ENCODE results near the gene SNRPA1.

SNRPA1 gene

GRCh38 chr15:101233651-101234280 lies 61.3 kb downstream of the SNRPA1 start:
- DNase-seq (ENCODE audit: low read depth), result no peak
- no peak for TF ChIP-seq CTCF (conservative IDR thresholded peaks at IDR 0.05; ENCODE audit: low read length)
- no peak overlapping the region for H3K4me3 ChIP-seq (ENCODE audit: low read length)

GRCh38 chr15:101232677-101233076 lies 62.4 kb downstream of the SNRPA1 start:
- no peak for DNase-seq (ENCODE audit: low read depth)
- TF ChIP-seq CTCF (conservative IDR thresholded peaks at IDR 0.05; ENCODE audit: low read length), result no peak
- no peak overlapping the region for H3K4me3 ChIP-seq (ENCODE audit: low read length)
